A673 (cell line): ENCODE data around the gene NFIC.

Experiments used
- CTCF ChIP-seq: fragments of 300-800, 200-600 bp; sonication (generic); conservative IDR thresholded peaks from 2 replicates; pipeline ENCODE4 v1.5.1; 2017; ENCODE audit warnings: low read depth, mild to moderate bottlenecking, antibody characterized with exemption, low read length, moderate library complexity, mixed read lengths
- EZH2 ChIP-seq: fragments of 200-600 bp; sonication (generic); IDR thresholded peaks from 2 replicates; pipeline ENCODE4 v1.6.1; 2017; ENCODE audit warnings: borderline replicate concordance, low read depth, mild to moderate bottlenecking, mixed read lengths, antibody characterized with exemption, low read length; ENCODE audit not compliant: poor library complexity, severe bottlenecking

GRCh38 chr19:3471954-3472655 lies 105.7 kb downstream of the NFIC start:
- TF ChIP-seq CTCF (peak; percentile 97), EZH2 (no peak)
